Stimulated activated CD8-positive, alpha-beta memory T cell treated with anti-CD3 and anti-CD28 coated beads, Interleukin-4, amount 100 ng/mL, for 1 hour (primary cell): Measurements from ENCODE around the gene SPOCD1.

Experiments
- DNase-seq, 2 donors: peaks; one replicate each; pipeline ENCODE4 v3.0.0-alpha.2; 2020; ENCODE audit warnings: low read depth in 2 of 2, low spot score in 1 of 2

The SPOCD1 gene

DNA sequence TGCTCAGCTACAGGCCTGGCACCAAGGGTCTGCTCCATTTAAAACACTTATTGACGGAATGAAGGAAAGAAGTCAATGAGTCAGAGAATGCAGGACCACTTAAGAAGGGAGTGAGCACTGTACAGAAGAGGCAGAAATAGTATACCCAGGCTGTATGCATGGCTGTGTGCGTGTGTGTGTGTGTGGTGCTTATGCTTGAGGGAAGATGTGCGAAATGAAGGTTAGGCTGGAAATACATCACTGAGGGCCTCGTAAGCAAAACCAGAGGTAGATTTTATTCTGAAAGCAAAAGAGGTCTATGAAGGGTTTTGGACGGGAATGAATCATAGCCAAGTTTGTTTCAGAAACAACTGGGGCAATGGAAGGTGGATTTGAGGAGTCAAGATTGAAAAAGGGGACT lies 42.0 kb downstream of the SPOCD1 start:
- DNase-seq, result no peak

DNA sequence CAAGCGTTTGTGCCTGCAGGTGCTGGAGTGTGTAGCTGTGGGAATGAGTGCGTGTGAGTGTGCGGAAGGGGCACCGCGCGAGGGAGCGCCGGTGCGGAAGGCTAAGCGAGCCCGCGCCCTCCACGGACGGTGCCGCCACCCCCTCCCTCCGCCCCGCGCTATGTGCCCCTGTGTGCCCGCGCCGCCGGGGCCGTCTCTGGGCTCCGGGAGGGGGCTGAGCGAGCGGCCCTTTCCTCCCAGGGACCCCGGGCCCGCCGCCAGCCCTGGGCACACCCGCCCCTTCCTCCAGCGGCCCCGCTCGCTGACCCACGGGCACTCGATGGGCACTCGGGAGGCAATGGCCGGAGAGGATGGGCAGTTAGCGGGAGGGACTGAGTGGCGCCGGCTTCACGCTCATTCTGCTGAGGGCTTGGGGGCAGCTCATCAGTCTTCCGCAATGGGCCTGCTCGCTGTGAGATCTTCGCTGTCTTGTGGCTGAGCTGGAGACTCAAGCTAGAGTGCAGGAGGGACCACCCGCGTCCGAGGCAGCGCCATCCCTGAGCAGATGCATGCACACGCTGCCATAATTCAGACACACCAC lies 43.1 kb downstream of the SPOCD1 start:
- no peak for DNase-seq

DNA sequence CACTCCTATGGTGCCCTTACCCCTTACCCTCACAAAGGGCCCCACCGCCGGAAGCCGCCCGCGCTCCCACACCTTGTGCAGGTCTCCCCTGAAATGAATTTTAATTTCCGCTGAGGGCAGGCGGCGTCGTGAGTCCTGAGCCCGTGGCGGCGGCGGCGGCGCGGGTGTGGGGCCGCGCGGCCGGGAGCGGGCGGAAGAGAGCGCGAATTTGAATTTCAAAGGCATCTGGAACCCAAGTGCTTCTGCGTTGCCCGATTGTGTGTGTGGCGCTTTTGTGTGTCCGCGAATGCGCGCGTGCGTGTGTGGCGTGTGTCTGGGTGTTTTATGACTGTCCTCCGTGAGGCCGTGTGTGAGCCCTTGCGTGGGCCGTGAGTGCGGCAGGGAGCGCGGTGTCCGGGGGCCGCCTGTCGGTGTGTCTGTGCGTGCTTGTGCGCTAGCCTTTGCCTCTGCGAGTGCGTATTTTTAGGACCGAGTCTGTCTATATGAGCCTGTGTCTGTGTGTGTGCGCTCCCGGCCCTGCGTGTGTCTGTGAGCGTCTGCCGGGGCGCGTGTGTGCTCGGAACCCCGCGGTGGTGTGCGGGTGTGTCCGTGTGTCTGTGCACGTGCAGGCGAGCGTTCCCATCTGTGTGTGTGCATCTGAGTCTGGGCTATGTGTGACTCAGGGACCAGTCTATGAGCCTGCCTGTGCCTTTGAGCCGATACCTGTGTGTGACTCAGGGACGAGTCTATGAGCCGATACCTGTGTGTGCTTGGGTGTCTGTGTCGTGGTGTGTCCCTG lies 43.7 kb downstream of the SPOCD1 start:
- DNase-seq, result no peak

DNA sequence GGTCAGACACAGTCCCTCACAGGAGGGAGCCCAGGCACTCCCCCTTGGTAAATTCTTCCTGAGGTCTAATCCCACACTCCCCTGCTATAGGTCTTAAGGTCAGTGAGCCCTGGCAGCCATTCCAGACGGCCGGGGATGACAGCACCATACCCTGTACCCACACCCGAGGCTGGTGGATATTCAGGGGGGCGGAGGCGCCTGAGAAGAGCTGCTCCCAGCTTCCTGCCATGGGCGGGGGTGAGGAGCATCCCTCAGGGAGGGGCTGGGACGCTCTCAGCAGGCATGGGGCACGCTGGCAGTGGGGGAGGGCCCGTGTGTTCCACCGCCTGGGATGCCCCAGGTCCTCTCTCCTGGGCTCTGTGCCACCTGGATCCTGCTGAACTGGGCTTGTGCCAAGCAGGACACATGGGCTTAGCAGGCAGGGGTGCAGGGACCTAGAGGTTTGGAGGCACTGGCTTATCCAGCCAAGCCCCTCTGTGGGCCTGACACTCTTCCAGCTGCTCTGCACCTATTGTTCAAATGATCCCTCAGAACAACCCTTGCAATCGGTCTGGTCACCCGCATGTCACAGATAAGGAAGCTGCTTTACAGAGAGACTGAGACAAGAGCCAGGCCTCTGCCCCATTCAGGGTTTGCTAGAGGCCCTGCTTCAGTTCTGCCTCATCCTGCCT lies 46.0 kb downstream of the SPOCD1 start:
- no peak for DNase-seq

DNA sequence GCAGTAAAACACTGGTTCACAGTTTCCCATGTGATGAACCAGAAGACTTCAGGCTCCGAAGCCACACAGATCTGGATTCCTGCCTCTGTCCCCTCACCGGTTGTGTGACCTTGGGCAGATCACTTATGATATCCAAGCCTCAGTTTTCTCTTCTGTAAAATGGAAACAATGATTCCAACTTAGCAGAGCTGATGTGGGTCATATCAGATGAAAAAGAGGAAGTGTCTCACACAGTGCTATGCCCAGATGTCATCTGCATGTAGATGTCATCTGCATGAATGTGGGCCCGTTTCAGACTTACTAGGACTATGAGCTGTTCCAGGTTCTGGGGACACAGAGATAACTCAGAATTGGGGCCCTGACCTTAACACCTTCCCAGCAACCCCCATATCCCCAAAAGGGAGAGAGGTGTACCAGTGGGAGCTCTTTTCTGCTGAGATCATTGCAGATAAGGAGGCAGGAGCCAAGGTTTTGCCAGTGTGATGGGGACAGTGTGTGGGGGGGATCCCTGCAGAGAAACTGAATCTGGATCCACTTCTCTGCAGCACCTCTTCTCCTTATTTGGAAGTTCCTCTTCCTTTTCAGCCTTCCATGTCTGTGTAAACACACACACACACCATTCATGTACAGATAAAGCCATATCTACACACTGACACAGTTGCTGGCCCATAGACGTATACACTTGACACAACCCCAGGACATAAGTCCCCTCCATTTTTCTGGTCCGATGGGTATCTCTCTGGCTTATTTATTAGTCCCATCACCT lies 46.7 kb downstream of the SPOCD1 start:
- DNase-seq, result no peak

DNA sequence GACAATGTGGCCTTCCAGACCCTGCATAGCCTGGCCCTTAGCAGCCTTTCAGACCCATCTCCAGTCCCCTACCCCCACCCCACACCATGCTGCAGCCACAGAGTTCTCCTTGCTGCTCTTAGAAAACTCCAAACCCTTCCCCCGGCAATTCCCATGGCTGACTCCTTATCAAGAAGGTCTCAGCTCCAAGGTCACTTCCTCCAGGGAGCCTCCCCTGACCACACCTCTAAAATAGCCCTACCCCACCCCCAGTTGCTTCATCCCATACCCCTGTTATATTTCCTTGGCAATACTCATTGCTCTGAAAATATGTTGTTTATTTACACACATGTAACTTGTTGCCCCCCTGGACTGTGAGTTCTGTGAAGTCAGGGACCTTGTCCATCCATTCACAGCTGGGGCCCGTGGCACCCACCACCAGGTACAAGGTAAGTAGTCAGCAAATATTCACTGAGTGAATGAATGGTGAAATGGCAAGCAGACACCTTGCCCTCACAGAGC lies 47.4 kb downstream of the SPOCD1 start:
- DNase-seq, result no peak

DNA sequence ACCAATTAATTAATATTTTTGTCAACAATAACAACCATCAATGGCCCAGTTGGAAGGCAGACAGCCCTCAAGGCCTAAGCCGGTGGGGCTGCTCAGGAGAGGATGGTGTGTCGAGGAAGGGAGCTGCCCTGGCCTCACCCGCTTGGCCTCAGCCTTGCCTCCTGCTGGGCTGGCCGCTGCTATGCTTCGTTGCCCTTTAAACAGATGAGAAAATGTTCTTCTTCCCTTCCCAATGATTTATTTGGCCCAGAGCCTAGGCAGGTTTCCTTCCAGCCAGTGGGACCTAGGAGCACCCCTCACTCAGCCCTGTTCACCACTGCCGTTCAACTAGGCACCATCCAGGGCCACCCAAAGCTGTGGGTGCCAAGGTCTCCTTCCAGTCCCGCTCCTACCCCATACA lies 48.6 kb downstream of the SPOCD1 start:
- no peak for DNase-seq

DNA sequence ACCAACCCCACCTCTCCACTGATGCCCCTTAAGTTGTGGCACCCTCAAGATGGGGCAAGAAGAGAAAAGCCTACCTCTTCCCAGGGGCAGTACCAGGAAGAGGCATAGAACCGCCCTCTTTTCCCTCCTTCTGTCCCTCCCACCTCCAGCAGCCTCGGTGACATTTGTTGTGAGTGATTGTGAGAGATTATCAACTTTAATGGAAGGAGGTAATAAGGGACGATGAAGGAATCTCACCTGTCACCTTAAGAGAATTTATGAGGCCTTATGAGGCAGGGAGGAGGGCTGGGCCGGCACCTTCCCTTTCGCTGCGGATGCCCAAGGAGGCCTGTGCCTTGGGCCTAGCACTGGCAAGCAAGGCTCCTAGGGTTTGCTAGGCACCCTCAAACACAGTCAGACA lies 50.3 kb downstream of the SPOCD1 start:
- no peak for DNase-seq

DNA sequence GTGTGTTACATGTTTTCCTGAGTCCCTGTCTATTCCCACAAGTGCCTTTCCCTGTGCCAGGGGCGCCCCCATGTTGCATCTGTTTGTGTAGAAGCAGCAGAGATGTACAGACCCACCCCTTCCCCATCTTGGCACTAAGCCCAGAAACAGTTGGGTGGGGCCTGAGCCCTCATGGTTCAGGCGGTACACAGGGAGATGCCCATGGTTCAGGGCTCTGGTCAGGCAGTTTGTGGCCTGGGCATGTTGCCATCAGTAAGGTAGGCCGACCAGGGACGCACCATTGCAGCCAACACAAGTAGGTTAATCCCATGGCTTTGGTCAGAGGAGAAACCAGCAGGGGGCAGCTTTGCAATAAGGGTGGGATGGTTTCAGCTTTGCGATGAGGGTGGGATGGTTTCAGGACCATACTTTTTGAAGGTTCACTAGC lies 50.8 kb downstream of the SPOCD1 start:
- DNase-seq, result no peak

DNA sequence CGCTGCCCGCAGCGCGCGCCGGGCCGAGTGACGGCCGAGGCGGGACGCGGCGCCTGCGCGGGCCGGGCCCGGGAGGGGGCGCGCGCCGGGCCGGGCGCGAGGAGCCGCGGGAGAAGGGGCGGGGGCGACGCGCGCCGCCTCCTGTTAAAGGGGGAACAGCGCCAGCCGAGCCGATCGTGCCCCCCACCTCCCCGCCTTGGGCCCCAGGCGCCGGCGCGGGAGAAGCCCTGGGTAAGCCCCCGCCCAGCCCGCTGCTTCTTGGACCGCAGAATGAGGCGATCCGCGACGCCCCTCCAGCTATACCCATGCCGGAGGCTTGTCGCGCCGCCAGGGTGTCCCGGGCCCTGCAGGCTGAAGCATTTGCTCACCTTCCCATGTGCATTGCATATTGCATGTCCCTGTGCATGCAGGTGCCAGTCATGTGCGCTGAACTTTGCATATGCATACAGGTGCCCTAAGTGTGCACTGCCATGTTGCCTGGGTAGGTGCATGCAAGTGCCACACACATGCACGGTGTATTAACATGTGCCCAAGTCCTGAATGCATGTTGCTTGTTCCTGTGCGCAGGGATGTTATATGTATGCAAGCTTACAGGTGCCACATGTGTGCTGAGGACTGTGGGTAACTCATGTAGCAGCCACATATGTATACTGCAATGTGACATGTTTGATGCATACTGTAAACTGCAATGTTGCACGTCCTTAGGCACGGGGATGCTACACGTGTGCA lies 51.3 kb downstream of the SPOCD1 start, which contains the start of gene ADGRB2:
ADGRB2 (minus strand) TSS at position 29 of the 729 bp plus-strand sequence. CDS start 7,119 bp downstream, outside the sequence.
- DNase-seq, result no peak

DNA sequence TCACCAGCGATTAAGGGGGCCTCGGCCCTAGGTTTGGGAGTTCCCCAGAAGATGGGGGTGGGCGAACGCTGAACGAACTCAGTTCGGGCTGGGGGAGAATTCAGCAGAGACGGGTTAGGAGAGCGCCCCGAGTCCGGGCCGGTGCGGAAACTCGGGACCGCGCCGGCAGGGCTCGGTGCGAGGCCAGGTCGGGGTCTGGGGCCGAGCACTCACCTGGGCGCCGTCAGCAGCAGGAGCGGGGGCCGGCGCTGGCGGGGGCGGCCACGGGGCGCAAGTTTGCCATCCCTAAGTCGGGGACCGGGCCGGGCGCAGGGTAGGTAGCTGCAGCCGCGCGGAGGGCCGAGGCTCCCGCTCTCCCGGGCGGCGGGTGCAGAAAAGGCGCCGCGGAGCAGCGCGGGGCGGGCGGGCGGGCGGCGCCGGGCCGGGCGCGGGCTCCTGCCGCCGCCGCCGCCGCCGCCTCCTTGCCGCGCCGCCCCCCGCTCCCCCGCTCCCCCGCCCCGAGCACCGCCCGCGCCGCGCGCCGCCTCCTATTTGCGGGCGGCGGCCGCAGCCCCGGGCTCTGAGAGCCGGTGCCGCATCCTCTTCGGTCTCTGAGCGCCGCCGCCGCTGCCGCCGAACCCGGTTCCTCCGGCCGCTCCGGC lies 52.0 kb downstream of the SPOCD1 start:
- DNase-seq, result no peak

DNA sequence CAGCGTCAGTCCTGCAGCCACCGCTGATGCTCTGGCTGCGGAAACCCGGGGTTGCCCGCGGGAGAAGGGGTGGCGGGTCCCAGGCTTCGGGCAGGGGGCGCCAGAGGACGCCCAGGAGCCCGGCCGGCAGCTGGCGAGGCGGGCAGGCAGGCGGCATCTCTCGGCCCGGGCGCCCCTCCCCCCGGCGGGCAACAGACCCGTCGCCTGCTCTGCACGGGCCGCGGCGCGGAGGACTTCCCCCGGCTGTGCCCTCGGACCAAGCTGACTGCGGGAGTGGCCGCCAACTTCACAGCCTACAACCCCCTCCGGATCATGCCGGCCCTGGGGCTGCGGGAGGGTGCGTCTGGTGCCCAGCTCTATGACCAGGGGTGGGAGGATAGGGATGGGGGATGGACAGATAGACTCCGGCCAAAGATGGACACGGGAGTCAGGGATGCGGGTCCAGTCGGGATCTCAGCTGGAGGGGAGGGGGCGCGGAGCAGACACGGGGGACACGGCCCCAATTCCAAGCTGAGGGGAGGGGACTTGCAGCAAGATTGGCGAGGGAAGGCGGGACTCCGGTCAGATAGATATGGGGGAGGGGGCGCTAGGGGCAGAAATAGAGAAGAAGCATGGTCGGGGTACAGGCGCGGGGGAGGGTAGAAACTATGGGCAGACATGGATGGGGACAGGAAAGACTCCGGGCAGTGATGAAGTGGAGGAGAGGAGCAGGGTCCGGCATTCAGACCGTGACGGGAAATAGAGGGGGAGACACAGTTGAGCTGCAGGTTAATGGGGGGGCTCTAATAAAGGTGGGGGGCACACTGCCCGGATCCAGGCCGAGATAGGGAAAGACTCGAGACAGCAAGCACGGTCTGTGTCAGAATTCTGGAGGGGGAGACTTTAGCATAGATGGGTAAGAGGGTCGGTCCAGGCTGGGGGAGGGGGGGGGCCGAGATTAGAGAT lies 52.8 kb downstream of the SPOCD1 start:
- peak in 1 of 2 donors; percentile 45 for DNase-seq

DNA sequence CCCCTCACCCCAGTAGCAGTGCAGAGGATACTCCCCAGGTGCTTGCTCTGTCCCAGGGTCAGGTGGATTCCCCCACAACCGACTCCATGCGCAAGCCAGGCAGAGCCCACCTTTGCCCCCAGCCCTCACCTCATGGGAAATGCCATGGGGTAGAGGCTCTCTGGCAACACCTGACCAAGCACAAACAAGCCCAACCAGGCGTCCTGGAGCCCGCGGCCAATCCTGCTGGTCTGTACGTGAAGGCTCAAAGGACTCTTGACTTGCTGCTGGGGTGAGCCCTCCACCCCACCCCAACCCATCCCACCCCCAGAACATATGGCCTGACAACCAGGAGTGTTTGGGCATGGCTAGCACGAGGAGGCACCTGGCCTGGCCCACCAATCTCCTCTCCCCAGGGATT lies 53.5 kb downstream of the SPOCD1 start:
- DNase-seq, result no peak

DNA sequence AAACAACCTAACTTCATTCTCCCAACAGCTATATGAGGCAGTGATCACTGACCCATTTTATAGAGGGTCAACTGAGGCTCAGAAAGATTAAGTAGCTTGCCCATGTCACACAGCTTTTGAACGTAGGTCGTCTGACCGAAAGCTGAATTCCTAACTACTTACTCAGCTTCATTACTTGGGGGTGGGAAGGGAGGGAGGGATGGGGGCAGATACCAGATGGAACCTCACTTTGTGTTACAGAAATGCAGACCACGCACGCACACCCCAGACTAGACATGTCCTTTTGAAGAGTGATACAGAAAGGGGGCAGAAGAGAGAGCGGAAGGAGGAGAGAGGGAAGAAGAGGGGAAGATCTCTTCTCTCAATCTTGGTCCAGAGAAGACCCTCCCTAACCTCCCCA lies 53.9 kb downstream of the SPOCD1 start:
- DNase-seq, result no peak

DNA sequence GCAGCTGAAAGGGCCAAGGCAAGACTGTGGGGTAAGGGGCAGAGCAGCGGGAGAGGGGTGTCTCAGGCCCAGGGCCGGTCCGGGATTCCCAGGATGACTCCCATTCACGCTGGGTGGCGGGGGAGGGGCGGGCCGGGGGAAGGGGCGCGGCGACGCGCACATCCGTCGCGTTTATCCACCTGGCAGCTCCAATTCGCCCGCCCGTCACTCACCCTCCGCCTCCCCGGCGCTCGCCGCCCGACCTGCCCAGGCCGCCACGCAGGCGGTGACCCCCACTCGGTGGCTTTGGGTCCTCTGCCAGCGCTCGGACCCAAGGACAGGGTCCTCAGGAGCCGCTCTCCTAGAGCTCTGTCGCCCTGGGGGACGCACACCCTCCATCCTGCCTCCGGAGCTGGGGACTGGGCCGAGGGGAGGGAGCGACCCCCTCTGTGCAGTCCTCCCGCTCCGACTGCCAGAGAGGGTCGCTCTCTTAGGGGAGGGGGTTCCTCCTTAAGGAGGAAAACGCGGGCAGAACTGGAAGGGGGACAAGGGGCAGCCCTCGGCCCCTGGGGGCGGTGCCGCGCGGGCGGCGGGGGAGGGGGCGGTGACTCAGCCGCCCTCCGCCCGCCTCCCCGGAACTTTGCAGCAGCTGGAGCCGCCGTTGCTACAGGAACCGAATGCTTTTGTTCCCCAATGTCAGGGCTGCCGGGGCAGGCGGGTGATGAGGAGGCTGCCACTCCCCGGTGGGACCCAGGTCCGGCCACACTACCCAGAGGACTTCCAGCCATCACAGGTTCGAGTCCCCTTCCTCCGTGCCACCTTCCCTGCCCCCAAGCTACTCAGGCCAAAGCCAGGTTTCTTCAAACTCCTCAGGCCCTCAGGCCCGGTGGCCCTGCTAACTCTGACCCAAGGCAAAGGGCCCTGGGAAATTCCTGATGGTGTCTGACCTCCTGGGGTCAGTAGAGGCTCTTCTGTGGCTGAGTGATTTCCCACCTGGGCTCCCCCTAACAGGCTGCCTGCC lies 55.1 kb downstream of the SPOCD1 start:
- peak; percentile 39 to 59 for DNase-seq

DNA sequence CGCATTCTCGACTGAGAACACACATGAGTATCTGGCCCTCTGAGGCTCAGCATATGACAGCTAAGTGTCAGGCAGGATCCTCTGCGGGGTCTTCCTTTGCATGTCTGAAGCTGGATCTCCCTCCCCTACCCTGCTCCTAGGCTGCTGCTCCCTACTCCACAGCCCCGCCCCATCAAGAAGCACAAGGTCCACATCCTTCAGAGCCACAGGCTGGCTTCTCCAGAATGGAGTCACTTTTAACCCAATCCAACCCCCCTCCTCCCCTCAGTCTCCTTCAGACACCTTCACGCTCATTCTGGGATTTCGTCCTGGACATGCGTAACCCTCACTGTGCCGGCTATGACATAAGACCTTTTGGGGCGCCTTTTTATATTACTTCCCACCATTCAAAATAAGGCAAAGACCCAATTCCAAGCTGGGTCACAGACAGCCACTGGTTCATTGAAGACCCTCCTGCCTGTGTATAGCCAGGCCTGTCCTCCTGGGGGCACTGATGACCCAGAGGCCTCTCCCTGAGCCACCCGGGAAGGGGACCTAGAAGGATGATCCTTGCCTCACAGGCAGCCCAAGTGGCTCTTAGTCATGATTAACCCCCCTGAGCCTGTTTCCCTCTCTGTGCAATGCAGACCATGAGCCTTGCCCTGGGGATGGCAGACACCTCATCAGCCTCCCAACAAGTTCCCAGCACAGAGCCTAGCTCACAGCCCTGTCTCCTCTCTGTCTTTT lies 56.4 kb downstream of the SPOCD1 start:
- no peak for DNase-seq

DNA sequence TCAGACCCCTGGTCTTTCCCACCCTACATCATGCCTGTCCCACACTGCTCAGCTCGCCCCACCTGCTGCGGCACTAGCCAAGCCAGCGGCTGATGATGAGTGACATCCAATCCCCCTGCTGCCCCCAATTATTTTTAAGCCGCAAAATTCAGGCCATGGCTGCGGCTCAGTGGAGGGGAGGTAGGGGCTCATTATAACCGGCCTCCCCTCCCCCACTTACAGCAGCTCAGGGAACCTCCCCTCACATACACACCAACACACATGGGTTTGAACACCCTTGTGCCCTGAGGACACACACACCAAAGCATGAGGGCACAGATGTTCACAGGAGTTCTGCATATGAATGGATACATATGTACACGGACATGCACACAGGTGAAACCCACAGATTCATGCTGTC lies 57.0 kb downstream of the SPOCD1 start:
- DNase-seq, result no peak
